ENCODE results near the gene ESRRG. TPM values are rescaled to one million over a fixed set of nuclear protein-coding genes. Genes with fewer than 3 reads are reported as not detected.
A peak's percentile ranks its signal among the peaks of the same experiment; 100 is the strongest.

Gene ESRRG
- total and polyA plus RNA-seq, 4 donors = 0.19 to 4.5 (median 1.3) TPM

DNA sequence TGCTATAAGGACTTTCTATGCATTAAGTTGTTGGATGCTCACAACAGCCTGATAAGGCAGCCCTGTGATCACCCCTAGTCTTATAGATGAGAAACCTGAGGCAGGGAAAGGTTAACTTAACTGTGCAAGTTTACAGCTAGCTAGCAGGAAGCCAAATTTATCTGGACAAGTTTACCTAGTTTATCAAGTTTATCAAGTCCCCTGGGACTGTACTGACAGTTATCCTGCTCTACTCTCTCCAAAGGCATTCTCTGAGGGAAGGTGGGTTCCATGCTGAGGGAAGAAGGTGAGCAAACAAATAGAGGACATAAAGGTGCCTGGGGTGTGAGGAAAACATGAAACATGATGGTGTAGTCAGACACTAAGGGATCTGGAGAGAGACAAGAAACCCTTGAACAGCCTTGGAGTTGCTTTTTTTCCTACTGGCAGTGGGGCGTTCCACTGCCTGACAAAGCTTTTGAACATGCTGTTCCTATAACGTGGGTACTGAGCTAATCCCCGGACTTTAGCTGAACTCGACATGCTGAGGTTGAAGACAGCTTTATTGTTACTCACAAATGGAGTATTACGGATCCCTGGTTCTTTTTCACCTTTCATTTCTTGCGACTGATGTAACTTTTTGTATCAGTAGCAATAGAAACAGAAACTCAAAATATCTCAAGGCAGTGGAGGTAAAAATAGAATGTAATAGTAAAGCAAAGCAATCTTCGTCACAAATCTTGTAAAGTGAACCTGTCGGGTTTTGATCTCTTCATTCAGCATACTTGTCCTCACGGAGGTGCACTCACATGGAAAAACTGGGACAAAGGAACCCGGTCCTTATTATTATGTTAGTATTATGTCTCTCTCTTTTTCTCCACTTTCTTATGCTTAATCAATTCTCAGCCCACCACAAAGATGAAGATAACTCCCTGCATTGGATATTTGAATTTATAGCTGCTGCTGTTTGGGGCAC lies 42.4 kb upstream of the ESRRG start:
- 77 to 84% methylated on average over 10 of the region's 10 CpGs for WGBS, 2 donors
- H3K4me3 ChIP-seq = no peak overlapping the region
- peak overlapping the region in 1 of 2 donors; percentile 90 for H3K27ac ChIP-seq (ENCODE audit: low read depth in 1 of 2, low read length in 1 of 2)
- no peaks in the 10 kb centered on the region for H3K4me1 ChIP-seq (ENCODE audit: control insufficient read depth in 5 of 5, insufficient read depth in 5 of 5, low read length in 5 of 5)
- ATAC-seq (ENCODE audit: insufficient read depth, low FRiP score) = no peak
- H3K9ac ChIP-seq (ENCODE audit: insufficient read depth in 1 of 2, low read length in 2 of 2) = no peak overlapping the region
- H3K36me3 ChIP-seq (ENCODE audit: control insufficient read depth in 4 of 4, insufficient read depth in 4 of 4, low read length in 4 of 4) = no peaks in the 10 kb centered on the region
- TF ChIP-seq, protein P1, sequence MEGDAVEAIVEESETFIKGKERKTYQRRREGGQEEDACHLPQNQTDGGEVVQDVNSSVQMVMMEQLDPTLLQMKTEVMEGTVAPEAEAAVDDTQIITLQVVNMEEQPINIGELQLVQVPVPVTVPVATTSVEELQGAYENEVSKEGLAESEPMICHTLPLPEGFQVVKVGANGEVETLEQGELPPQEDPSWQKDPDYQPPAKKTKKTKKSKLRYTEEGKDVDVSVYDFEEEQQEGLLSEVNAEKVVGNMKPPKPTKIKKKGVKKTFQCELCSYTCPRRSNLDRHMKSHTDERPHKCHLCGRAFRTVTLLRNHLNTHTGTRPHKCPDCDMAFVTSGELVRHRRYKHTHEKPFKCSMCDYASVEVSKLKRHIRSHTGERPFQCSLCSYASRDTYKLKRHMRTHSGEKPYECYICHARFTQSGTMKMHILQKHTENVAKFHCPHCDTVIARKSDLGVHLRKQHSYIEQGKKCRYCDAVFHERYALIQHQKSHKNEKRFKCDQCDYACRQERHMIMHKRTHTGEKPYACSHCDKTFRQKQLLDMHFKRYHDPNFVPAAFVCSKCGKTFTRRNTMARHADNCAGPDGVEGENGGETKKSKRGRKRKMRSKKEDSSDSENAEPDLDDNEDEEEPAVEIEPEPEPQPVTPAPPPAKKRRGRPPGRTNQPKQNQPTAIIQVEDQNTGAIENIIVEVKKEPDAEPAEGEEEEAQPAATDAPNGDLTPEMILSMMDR (IDR thresholded peaks at IDR 0.05; ENCODE audit: control extremely low read depth, extremely low read depth) = no peak
- H3K9me3 ChIP-seq (ENCODE audit: control insufficient read depth in 4 of 4, insufficient read depth in 3 of 4, low read length in 3 of 4) = no peaks in the 10 kb centered on the region
- DNase-seq = no peak
- no peaks in the 10 kb centered on the region for H3K27me3 ChIP-seq (ENCODE audit: control insufficient read depth in 3 of 3, insufficient read depth in 3 of 3, low read length in 2 of 3)

DNA sequence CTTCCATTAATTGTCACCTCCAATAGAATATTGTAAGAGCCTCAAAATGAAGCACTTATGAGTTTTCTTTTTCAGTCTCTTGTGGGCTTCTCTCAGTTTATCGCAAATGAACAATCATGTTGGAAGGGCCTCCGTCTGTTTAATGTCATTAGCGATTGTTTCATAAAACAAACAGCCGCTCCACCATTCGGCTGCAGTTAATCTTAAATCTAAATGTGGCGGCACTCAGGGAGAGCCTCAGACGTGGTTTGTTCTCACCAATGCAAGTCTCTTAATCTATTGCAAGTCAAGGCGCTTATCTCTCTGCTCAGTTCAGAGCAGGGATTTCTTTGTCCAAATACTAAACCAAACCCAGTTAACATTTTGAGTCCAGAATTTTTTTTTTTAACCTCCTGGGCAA lies 34.9 kb upstream of the ESRRG start:
- Histone ChIP-seq H3K4me3 (no peak overlapping the region), H3K36me3 (ENCODE audit: control insufficient read depth in 4 of 4, insufficient read depth in 4 of 4, low read length in 4 of 4) (no peaks in the 10 kb centered on the region), H3K4me1 (ENCODE audit: control insufficient read depth in 5 of 5, insufficient read depth in 5 of 5, low read length in 5 of 5) (peaks cover 0 to 6% (median 0%) of the 10 kb centered on the region in 5 donors), H3K27me3 (ENCODE audit: control insufficient read depth in 3 of 3, insufficient read depth in 3 of 3, low read length in 2 of 3) (no peaks in the 10 kb centered on the region), H3K27ac (ENCODE audit: low read depth in 1 of 2, low read length in 1 of 2) (no peak overlapping the region), H3K9me3 (ENCODE audit: control insufficient read depth in 4 of 4, insufficient read depth in 3 of 4, low read length in 3 of 4) (no peaks in the 10 kb centered on the region), H3K9ac (ENCODE audit: insufficient read depth in 1 of 2, low read length in 2 of 2) (no peak overlapping the region)
- no peak for ATAC-seq (ENCODE audit: insufficient read depth, low FRiP score)
- peak in 2 of 3 donors; percentile 38 to 48 for DNase-seq
- 72 to 86% methylated on average over 8 of the region's 8 CpGs for WGBS, 2 donors
- TF ChIP-seq, protein P1 (IDR thresholded peaks at IDR 0.05; ENCODE audit: control extremely low read depth, extremely low read depth) = no peak

DNA sequence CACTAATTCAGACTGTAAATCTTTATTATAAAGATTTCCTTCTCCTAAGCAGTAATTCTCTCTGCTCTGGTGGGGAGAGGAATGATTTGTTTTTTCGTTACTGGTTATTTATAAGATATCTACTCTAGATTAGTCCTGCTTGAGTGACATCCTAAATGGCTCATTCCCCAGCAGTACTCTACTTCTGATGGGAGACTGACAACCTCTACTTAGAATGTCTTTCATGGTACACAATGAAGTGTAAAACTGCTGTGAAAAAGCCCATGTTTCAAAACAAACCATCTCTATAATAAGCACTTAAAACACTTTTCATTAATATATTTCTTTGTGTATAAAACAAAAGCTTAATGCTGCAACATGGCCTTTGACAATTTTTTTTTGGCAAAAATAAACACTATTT lies 33.9 kb upstream of the ESRRG start:
- Histone ChIP-seq H3K27ac (ENCODE audit: low read depth in 1 of 2, low read length in 1 of 2) (no peak overlapping the region), H3K27me3 (ENCODE audit: control insufficient read depth in 3 of 3, insufficient read depth in 3 of 3, low read length in 2 of 3) (no peaks in the 10 kb centered on the region), H3K4me1 (ENCODE audit: control insufficient read depth in 5 of 5, insufficient read depth in 5 of 5, low read length in 5 of 5) (peaks cover 0 to 6% (median 0%) of the 10 kb centered on the region in 5 donors), H3K9me3 (ENCODE audit: control insufficient read depth in 4 of 4, insufficient read depth in 3 of 4, low read length in 3 of 4) (no peaks in the 10 kb centered on the region), H3K4me3 (no peak overlapping the region), H3K9ac (ENCODE audit: insufficient read depth in 1 of 2, low read length in 2 of 2) (no peak overlapping the region), H3K36me3 (ENCODE audit: control insufficient read depth in 4 of 4, insufficient read depth in 4 of 4, low read length in 4 of 4) (no peaks in the 10 kb centered on the region)
- ATAC-seq (ENCODE audit: insufficient read depth, low FRiP score) (no peak), DNase-seq (no peak)
- 79 to 80% methylated on average over 1 of the region's 1 CpG for WGBS, 2 donors
- TF ChIP-seq, protein P1 (IDR thresholded peaks at IDR 0.05; ENCODE audit: control extremely low read depth, extremely low read depth) = no peak

All from lung (tissue), 12 donors.